Ishikawa (cell line): Measurements from ENCODE around the gene IL2RA.

ENCODE experiments used
- CEBPB ChIP-seq: IDR thresholded peaks from 2 replicates; pipeline ENCODE4 v1.6.1; 2012
- CREB1 ChIP-seq: IDR thresholded peaks from 2 replicates; pipeline ENCODE4 v1.6.1; 2012; ENCODE audit warnings: low read depth
- EGR1 ChIP-seq: IDR thresholded peaks from 2 replicates; pipeline ENCODE4 v1.6.1; 2012
- EP300 ChIP-seq: IDR thresholded peaks from 2 replicates; pipeline ENCODE4 v1.6.1; 2012; ENCODE audit warnings: borderline replicate concordance
- FOXM1 ChIP-seq: IDR thresholded peaks from 2 replicates; pipeline ENCODE4 v1.6.1; 2012; ENCODE audit warnings: low read depth, borderline replicate concordance
- NFIC ChIP-seq: IDR thresholded peaks from 2 replicates; pipeline ENCODE4 v1.6.1; 2012
- RAD21 ChIP-seq: IDR thresholded peaks from 2 replicates; pipeline ENCODE4 v1.6.1; 2012; ENCODE audit warnings: low read depth
- TAF1 ChIP-seq: IDR thresholded peaks from 2 replicates; pipeline ENCODE4 v1.6.1; 2012; ENCODE audit warnings: low read depth, mild to moderate bottlenecking
- TCF12 ChIP-seq: IDR thresholded peaks from 2 replicates; pipeline ENCODE4 v1.6.1; 2012; ENCODE audit warnings: low read depth
- TEAD4 ChIP-seq: IDR thresholded peaks from 2 replicates; pipeline ENCODE4 v1.6.1; 2012
- YY1 ChIP-seq: IDR thresholded peaks from 2 replicates; pipeline ENCODE4 v1.6.1; 2012; ENCODE audit warnings: low read depth
- ZBTB7A ChIP-seq: IDR thresholded peaks from 2 replicates; pipeline ENCODE4 v1.6.1; 2012; ENCODE audit warnings: low read depth
- TF ChIP-seq, protein P1 (sequence below): IDR thresholded peaks from 2 replicates; pipeline ENCODE4 v1.6.1; 2012; ENCODE audit warnings: low read depth, mild to moderate bottlenecking
- TF ChIP-seq, protein P2 (sequence below): IDR thresholded peaks from 2 replicates; pipeline ENCODE4 v1.6.1; 2012
- TF ChIP-seq, protein P3 (sequence below): IDR thresholded peaks from 2 replicates; pipeline ENCODE4 v1.6.1; 2012

Gene IL2RA

DNA sequence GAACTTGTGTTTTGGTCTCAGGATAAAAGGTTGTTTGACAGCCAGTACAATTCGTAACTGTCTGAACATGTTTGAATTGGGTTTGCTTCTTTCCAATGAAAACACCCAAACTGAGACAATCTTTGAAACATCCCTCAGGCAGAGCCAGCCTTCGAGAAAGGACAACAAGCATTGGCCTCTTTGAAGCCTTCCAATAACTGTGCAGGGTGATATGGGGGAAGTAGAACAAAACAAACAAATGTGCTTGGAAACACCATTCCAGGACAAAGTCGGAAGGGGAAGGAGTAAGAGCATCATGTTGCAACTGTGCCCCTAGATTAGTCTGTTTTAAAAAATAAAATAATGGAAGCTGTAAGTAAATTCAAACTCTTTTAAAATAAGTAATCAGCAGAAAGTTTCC, 39.5 kb downstream of the IL2RA start:
- TF ChIP-seq, protein P1, sequence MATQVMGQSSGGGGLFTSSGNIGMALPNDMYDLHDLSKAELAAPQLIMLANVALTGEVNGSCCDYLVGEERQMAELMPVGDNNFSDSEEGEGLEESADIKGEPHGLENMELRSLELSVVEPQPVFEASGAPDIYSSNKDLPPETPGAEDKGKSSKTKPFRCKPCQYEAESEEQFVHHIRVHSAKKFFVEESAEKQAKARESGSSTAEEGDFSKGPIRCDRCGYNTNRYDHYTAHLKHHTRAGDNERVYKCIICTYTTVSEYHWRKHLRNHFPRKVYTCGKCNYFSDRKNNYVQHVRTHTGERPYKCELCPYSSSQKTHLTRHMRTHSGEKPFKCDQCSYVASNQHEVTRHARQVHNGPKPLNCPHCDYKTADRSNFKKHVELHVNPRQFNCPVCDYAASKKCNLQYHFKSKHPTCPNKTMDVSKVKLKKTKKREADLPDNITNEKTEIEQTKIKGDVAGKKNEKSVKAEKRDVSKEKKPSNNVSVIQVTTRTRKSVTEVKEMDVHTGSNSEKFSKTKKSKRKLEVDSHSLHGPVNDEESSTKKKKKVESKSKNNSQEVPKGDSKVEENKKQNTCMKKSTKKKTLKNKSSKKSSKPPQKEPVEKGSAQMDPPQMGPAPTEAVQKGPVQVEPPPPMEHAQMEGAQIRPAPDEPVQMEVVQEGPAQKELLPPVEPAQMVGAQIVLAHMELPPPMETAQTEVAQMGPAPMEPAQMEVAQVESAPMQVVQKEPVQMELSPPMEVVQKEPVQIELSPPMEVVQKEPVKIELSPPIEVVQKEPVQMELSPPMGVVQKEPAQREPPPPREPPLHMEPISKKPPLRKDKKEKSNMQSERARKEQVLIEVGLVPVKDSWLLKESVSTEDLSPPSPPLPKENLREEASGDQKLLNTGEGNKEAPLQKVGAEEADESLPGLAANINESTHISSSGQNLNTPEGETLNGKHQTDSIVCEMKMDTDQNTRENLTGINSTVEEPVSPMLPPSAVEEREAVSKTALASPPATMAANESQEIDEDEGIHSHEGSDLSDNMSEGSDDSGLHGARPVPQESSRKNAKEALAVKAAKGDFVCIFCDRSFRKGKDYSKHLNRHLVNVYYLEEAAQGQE: no peak
- TF ChIP-seq CREB1: no peak

DNA sequence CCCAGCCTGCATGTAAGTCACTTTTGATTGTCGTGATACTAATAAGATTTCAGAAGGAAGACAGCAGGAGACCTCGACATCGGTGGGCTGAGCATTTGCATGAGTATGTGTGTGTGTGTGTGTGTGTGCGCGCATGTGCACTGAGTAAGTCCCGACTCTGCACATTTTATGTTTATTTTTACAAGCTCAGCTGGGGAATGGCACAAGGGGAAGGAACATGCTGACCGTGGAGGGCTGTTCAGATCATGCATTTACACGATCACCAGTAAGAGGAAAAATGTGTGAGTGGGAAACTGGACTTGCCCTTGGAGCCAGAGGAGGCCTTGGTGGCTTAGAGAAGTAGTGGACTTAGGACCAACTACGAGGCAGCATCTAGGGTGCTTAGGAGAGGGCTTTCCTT, 41.3 kb downstream of the IL2RA start:
- TF ChIP-seq, protein P2, sequence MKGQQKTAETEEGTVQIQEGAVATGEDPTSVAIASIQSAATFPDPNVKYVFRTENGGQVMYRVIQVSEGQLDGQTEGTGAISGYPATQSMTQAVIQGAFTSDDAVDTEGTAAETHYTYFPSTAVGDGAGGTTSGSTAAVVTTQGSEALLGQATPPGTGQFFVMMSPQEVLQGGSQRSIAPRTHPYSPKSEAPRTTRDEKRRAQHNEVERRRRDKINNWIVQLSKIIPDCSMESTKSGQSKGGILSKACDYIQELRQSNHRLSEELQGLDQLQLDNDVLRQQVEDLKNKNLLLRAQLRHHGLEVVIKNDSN: no peak
- TF ChIP-seq CEBPB (no peak), TEAD4 (no peak), RAD21 (no peak), EGR1 (no peak), CREB1 (no peak), ZBTB7A (no peak), TAF1 (no peak), EP300 (no peak), YY1 (no peak), TCF12 (no peak), NFIC (no peak)
- TF ChIP-seq, protein P3, sequence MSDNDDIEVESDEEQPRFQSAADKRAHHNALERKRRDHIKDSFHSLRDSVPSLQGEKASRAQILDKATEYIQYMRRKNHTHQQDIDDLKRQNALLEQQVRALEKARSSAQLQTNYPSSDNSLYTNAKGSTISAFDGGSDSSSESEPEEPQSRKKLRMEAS: no peak

DNA sequence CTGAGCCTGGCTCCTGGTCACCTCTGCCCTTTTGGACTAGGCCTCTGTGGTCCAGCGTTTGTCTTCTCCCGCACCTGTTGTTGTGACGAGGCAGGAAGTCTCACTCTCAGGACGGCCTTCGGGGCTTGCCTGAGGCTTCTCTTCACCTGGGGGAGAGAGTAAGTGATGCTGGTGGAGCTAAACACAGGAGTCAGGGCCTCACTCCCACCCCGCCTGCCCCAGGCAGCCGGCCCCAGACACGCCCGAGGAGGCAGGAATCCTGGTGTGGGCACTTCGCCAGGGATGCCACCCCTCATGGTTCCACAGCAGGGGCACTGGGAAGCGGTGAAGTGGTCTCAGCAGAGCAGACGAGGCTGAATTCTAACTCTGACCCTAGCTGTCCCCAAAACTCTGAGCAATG, 42.4 kb downstream of the IL2RA start:
- TF ChIP-seq, protein P2: no peak
- TF ChIP-seq CEBPB: no peak
- no peak for TF ChIP-seq EP300
- TF ChIP-seq YY1: no peak
- no peak for TF ChIP-seq TEAD4
- TF ChIP-seq, protein P3: no peak

DNA sequence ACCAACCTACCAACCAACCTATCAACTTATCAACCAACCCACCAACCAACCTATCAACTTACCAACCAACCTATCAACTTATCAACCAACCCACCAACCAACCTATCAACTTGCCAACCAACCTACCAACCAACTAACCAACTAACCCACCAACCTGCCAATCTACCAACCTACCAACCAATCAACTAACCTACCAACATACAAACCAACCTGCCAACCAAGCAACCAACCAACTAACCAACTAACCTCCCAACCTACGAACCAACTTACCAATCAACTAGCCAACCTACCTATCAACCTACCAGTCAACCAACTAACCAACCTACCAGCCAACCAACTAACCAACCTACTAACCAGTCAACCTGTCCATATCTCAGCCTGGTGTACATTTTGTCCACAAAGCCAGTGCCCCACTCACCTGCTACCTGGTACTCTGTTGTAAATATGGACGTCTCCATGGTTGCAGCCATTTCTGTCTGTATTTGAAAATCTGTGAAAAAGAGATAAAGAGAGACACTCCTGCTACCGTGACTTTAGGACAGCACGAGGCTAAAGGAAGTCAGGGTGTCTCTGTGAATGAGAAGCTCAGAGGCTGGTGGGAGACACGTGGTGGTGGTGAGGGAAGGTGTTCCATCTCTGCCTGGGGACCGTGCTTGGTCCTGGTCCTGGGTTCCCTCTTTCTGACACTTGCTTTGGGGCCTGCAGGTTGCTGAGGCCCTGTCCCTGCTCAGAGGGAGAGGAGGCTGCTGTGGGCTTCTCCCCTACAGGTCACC, 43.0 kb downstream of the IL2RA start:
- TF ChIP-seq NFIC (no peak), TAF1 (no peak), EP300 (no peak), CEBPB (no peak), CREB1 (no peak)
- TF ChIP-seq, protein P3: no peak

DNA sequence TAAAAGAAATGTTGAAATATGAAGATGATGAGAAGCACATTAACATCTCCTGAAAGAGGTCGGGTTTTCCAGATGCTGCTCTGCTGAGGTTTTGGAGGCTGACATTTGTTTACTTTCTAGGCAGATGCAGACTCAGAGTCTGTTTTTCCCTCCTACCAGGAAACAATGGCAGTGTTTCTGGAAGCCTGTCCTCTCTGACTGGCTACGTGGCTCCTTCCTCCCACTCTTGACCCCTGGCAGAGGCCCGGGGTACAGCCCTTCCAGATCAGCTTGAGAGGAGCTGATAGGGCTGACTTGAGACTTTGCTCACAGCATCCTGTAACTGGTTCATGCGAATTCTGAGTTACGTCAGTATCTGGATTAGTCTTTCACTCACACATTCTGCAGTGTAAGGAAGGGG, 43.7 kb downstream of the IL2RA start:
- TF ChIP-seq FOXM1 (no peak), TEAD4 (no peak), CREB1 (no peak), EGR1 (no peak), RAD21 (no peak), NFIC (no peak), CEBPB (no peak), TAF1 (no peak), EP300 (no peak), ZBTB7A (no peak), TCF12 (no peak), YY1 (no peak)
- TF ChIP-seq, protein P1: no peak
- TF ChIP-seq, protein P3: no peak
- TF ChIP-seq, protein P2: no peak
